ENCODE data around the gene KIRREL1.

The KIRREL1 gene

GRCh38 chr1:158148468-158148867, 155.0 kb downstream of the KIRREL1 start:
- TF ChIP-seq POU6F1 (CRISPR knock-in tag; IDR thresholded peaks at IDR 0.05; ENCODE audit: borderline replicate concordance, low read depth), result no peak
- no peak for TF ChIP-seq ARNTL (CRISPR knock-in tag; IDR thresholded peaks at IDR 0.05; ENCODE audit: borderline replicate concordance, low read depth)
- ATAC-seq, result no peak

- ATAC-seq, result no peak
- TF ChIP-seq ZNF70 (CRISPR knock-in tag; IDR thresholded peaks at IDR 0.05) (no peak), PPARA (CRISPR knock-in tag; IDR thresholded peaks at IDR 0.05; ENCODE audit: borderline replicate concordance) (no peak), CSDC2 (CRISPR knock-in tag; IDR thresholded peaks at IDR 0.05) (no peak), RARB (CRISPR knock-in tag; IDR thresholded peaks at IDR 0.05) (no peak), ESRRG (CRISPR knock-in tag; IDR thresholded peaks at IDR 0.05) (no peak), OSR1 (CRISPR knock-in tag; IDR thresholded peaks at IDR 0.05) (no peak), TOX (CRISPR knock-in tag; IDR thresholded peaks at IDR 0.05; ENCODE audit: borderline replicate concordance) (no peak), BACH2 (CRISPR knock-in tag; IDR thresholded peaks at IDR 0.05; ENCODE audit: borderline replicate concordance) (no peak), CREB5 (CRISPR knock-in tag; IDR thresholded peaks at IDR 0.05; ENCODE audit: low read depth) (no peak), ZNF565 (CRISPR knock-in tag; conservative IDR thresholded peaks at IDR 0.05; ENCODE audit: low read depth) (no peak), ZFP3 (CRISPR knock-in tag; IDR thresholded peaks at IDR 0.05) (no peak)
These were observed 155.7 kb downstream of the KIRREL1 start for GRCh38 chr1:158149175-158149574.
